Measurements from ENCODE around the gene PRKCA. TPM values are rescaled to one million over a fixed set of nuclear protein-coding genes. Genes with fewer than 3 reads are reported as not detected.

Gene PRKCA
- total and polyA plus RNA-seq, 9 of the 15 experiments (the other 6 are each of a cell fraction or from before 2014, with no cell fraction given): 3.2 to 33.0 (median 17.8) TPM

GRCh38 chr17:66519154-66519553, 216.7 kb downstream of the PRKCA start (continued):
- TF ChIP-seq, protein P1, sequence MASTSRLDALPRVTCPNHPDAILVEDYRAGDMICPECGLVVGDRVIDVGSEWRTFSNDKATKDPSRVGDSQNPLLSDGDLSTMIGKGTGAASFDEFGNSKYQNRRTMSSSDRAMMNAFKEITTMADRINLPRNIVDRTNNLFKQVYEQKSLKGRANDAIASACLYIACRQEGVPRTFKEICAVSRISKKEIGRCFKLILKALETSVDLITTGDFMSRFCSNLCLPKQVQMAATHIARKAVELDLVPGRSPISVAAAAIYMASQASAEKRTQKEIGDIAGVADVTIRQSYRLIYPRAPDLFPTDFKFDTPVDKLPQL (IDR thresholded peaks at IDR 0.05; ENCODE audit: extremely low read depth, insufficient read length): no peak
- TF ChIP-seq POU5F1 (IDR thresholded peaks at IDR 0.05; ENCODE audit: borderline replicate concordance, low read depth, low read length, partially characterized antibody) (no peak), CHD2 (IDR thresholded peaks at IDR 0.05; ENCODE audit: low read depth, low read length) (no peak), PCBP2 (IDR thresholded peaks at IDR 0.05; ENCODE audit: low read depth, low read length, poor library complexity, severe bottlenecking) (no peak), BCL6 (CRISPR knock-in tag; IDR thresholded peaks at IDR 0.05) (no peak)

DNA sequence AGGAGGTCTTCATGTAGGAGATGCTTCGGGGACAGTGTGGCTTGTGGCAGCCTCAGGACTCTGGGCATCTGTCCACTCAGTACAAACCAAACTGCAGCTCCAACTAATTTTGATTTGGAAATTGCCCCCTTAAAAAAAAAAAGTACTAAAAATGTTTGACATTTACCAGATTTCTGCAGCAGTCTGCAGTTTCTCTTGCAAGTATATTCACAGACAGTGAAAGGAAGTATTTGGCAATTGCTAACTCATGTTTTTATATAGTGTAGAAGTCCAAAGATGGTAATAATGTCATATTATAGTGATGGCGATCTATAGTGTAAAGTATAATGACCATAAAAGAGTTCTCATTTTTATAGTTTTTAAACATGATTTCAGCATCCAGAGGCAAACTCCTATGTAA, 218.6 kb downstream of the PRKCA start:
- Histone ChIP-seq H3K4me3 (no peak overlapping the region), H3K9me3 (replicated peaks; ENCODE audit: control insufficient read depth, insufficient read depth, low read depth, low read length) (no peaks in the 10 kb centered on the region), H3K27ac (ENCODE audit: extremely low read depth, low read depth, low read length) (no peak overlapping the region), H3K27me3 (ENCODE audit: control insufficient read depth in 2 of 2, insufficient read depth in 2 of 2, low read length in 2 of 2) (no peaks in the 10 kb centered on the region), H3K9ac (ENCODE audit: insufficient read depth in 1 of 2, low read depth in 2 of 2, low read length in 2 of 2) (no peak overlapping the region), H2AFZ (ENCODE audit: low read depth, low read length) (no peak overlapping the region), H3K4me2 (ENCODE audit: insufficient read depth, low read length) (no peak overlapping the region), H3K4me1 (replicated peaks in 1 of 2; ENCODE audit: control insufficient read depth in 2 of 2, insufficient read depth in 2 of 2, low read length in 2 of 2) (no peaks in the 10 kb centered on the region), H3K36me3 (ENCODE audit: control insufficient read depth, insufficient read depth, low read length) (no peaks in the 10 kb centered on the region; the same call in 2 of the 3 replicates), H4K20me1 (replicated peaks; ENCODE audit: control insufficient read depth, insufficient read depth, low read length) (no peaks in the 10 kb centered on the region), H3K9me1 (ENCODE audit: control insufficient read depth, insufficient read depth, low read length) (no peaks in the 10 kb centered on the region), H3K79me2 (ENCODE audit: control insufficient read depth, insufficient read depth, low read length) (0 out of 3 replicates have a peak, but pooled peaks cover 4% of the 10 kb centered on the region)
- 69% methylated on average over 2 of the region's 2 CpGs for WGBS (ENCODE audit: insufficient coverage, low coverage, missing lambda C conversion rate)
- ATAC-seq (no peak), DNase-seq (ENCODE audit: extremely low read depth in 1 of 4, low spot score in 3 of 4) (no peak), FAIRE-seq (no peak)
- no TSS peak for BruUV-seq (replicated peaks)
- TF ChIP-seq GATA2 (CRISPR knock-in tag; IDR thresholded peaks at IDR 0.05): no peak
- no peak for TF ChIP-seq PYGO2 (tag; IDR thresholded peaks at IDR 0.05)
- no peak for TF ChIP-seq SMARCB1 (IDR thresholded peaks at IDR 0.05; ENCODE audit: insufficient read length, low read depth)
- no peak for TF ChIP-seq CGGBP1 (CRISPR knock-in tag; IDR thresholded peaks at IDR 0.05)
- TF ChIP-seq BRD9 (IDR thresholded peaks at IDR 0.05; ENCODE audit: low read depth, partially characterized antibody): no peak
- POLR2A ChIA-PET: no interaction called here
- CTCF ChIA-PET (ENCODE audit: low intra/inter-chr PET ratio): no interaction called here
- in situ Hi-C loops (cut with MboI) (no loop called here), intact Hi-C loops (cut with micrococcal nuclease) (no loop called here)

Measured in K562 (cell line).